GM21390 (cell line): Measurements from ENCODE around the gene FER.
"Not testable (repeated sequence)": the region's sequence is repeated elsewhere in the genome, so short reads cannot be mapped to it uniquely, and the experiment has no call there.

Source experiments
- ATAC-seq: cut with Tn5 transposase; IDR thresholded peaks from one replicate; pipeline ENCODE4 v1.9.1; 2021; ENCODE audit not compliant: unreplicated experiment

FER gene

DNA sequence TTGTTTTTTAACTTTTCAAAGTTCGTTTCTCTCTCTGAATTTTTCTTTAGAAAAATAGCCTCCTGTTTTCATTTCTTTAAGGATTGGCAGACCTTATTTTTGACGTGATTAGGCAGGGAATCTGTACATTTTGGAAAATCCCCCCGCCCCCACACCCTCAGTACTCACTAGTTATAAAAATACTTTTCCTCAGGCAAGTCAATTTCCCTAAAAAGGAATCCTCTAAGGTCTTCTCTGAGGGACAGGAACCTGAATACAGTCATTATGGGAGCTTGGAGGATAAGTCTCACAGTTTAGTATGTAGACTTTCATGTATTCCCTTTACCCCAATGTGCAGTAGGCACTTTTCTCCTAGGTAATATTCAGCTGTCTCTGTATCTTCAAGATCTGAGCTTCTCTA is 3.9 kb upstream of the FER start:
- no peak for ATAC-seq

DNA sequence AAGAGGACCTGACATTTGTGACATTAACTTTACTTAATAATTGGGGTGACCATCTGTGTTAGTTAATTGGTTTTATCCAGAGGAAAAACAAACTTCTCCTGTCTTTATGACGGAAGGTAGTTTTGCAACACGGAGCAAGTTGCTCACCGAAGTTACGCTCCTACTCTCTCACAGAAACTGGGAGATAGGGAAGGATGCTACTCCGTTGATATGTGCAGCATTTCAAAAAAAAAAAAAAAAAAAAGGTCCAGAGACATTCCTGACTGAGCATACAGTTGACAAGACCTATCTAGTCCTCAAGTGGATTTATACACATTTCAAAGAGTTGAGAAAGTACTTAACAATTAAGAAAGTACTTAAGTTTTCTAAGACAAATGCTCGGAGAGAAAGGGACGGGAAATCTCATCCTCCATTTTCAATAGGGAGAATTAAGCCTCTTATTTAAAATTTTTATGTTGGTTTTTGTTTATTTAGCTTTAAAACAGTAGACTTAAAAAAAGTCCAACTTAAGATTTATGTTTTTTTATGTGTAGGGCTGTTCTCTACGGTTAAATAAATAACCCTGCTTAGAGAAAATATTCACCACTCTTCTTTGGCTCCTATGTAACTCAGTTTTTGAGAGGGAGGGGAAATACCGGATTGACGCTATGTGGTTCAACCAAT is 455 bp upstream of the FER start:
- no peak for ATAC-seq

DNA sequence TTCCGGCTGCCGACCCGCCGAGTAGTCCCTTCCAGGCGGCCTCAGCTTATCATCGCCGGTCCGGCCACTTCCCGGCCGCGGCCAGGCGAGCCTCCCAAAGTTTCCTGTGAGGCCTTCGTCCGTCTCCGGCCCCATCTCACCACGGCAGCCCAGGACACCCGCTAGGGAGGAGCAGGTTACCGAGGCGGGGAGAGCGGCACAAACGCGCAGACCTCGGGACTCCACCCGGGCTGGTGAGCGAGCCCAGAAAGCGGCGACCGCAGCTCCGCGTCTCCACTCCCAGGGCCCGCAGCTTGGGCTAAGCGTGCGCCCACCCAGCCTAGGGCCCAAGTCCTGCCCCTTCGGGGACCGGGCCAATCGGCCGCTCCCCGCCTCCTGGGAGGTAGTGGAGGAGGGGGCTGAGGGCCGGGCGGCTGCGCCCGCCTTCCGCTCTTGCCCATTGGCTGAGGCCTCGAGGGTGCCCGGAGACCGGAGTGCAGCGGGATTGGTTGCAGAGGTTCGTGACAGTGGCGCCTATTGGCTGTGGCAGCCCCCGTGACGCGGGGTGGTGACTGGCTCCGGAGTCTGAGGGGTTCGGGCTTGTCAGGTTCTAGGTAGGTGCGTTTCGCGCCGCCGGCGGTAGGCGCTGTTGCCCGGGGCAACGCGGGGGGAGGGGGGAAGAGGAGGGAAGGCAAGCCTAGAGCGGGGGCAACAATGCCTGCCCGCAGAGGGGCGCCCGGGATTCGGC is 867 bp downstream of the FER start:
- ATAC-seq = peak; percentile 96

DNA sequence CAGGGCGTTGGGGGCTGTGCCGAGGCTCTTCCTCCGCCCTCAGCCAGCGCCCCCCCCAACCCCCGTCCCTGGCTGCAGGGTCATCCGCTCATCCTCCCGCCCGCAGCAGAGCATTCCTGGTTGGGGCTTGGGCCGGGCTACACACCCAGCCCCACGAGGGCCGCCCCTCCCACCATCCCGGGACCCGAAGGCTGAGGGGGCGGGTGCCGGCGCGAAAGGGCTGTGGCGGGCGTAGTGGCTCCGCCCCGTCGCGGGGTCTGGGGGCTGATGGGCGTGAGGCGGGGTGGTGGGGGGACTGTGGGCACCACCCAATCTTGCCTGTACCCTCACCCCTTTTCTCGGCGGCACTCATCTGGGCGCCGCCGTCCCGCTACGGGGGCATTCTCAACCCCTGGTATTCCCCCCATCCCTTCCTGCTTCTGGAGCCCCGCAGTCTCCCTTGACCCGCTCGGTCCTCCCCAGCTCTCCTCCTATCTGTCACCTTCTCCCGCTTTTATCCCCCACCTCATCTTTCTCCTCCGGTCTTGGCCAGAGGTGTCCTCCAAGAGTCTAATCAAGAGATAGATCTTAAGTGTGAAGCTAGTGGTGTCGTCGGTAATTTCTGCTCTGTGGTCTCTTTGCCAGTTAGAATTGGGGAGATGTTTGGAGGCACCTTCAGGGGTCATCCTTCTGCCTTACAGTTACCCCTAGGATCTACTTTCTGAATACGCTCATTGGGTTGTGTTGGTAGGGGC is 1.6 kb downstream of the FER start:
- peak; percentile 36 for ATAC-seq

DNA sequence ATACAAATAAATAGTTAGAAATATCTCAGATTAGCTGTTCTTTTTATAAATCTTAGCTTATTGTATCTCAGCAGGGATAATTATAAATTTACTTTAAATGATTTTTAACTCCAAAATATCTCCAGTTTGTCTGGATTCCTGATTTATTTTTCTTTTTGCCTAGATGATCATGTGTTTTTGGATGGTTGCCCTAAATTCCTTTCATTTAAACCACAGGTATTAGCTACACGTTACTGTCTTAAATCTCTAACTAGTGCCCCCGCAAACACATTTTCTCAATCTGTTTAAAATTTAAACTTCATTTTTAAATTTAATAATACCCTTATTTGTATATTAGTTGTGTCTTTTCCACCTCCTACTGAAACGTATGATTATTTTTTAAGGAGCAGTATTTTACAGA is 5.6 kb downstream of the FER start:
- no peak for ATAC-seq

DNA sequence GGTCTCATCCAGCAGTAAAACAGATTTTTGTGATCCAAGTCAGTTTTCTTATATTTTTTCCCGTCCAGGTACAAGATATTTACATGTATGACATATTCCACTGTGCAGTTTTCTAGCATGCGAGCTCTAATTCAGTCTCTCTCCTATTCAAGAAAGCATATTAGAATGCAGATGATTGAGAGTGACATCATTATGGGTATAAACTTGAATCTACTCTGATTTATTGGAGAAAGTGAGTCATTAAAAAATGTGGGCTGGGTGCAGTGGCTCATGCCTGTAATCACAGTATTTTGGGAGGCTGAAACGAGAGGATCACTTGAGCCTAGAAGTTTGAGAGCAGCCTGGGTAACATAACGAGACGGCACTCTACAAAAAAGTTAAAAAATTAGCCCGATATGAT is 6.2 kb downstream of the FER start:
- ATAC-seq = no peak

DNA sequence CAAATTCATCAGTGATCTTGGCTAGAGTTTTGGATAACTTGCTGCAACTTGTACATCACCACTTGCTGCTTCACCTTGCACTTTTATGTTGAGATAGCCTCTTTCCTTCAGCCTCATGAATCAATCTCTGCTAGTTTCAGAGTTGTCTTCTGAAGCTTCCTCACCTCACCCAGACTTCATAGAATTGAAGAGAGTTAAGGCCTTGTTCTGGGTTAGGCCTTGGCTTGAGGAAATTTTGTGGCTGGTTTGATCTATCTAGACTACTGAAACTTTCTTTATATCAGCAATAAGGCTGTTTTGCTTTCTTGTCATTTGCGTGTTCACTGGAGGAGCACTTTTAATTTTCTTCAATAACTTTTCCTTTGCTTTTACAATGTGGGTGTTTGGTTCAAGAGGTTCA is 12.8 kb downstream of the FER start:
- no peak for ATAC-seq

DNA sequence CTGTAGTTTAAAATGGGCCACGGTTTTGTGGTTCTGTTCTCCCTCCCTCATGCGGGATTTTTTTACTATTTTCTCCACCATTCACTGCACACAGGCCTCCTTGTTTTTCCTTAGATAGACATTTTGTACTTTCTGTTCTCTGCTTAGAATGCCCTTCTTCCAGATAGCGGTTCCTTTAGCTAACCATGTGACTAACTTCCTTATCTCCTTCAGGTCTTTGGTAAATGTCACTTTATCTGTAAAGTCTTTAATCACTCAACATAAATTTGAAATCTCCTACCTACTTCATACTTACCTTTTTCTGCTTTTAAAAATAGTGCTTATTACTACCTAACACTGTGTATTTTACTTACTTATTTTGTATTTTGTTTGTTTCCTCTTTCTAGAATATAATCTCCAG is 15.0 kb downstream of the FER start:
- no peak for ATAC-seq

DNA sequence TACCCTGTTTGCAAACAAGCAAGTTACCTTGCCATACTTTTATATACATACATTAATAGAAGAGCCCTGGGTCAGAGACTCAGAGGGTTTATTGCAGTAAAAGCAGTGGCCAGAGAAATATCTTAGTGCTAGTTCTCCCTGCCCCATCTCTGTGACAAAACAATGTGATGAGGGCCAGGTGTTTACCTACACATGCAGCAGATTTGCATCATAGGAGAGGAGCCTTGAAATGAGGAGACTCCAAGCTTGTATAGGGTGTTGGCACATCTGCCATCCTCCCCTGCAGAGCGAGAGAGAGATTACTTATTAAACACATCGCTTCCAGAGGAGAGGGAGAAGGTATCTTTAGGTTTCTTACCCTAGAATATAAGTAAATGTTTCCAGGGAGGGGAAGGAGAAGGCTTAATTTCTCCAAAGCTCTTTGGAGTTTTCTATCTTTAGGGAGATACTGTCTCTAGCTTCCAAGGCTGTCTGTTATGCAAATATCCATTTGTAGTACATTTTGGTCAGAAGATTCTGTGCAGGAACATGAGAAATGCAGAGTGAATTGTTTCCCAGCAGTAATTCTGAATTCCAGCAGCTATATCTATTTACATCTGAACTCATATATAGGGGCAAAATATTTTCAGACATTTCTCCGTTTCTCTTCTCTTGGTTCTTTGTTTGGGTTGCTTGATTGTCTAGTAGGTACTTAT is 15.7 kb downstream of the FER start:
- no peak for ATAC-seq

DNA sequence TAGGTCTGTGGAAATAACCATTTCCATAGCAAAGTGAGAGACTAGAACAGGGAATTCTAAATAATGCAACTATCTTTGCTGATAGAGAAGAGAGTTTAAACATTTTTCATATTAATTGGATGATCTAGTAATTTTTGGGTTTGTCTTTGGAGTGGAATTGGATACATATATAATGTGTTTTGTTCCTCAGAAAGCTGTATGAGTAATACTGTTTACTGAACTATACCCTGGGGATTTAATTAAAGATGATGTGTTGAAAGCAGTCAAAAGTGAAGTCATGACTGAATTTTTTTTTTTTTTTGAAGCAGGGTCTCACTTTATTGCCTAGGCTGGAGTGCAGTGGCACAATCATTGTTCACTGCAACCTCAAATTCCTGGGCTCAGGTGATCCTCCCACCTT is 17.9 kb downstream of the FER start:
- ATAC-seq = no peak

DNA sequence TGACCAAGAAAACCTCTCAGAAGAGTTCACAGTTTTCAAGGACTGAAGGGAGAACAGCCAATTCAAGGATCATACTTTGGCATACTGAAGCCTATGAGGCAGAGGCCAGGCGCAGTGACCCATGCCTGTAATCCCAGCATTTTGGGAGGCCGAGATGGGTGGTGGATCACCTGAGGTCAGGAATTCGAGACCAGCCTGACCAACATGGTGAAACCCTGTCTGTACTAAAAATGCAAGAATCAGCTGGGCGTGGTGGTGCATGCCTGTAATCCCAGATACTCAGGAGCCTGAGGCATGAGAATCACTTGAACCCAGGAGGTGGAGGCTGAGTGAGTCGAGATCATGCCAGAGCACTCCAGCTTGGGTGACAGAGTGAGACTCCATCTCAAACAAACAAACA is 19.2 kb downstream of the FER start:
- not testable (repeated sequence) for ATAC-seq

DNA sequence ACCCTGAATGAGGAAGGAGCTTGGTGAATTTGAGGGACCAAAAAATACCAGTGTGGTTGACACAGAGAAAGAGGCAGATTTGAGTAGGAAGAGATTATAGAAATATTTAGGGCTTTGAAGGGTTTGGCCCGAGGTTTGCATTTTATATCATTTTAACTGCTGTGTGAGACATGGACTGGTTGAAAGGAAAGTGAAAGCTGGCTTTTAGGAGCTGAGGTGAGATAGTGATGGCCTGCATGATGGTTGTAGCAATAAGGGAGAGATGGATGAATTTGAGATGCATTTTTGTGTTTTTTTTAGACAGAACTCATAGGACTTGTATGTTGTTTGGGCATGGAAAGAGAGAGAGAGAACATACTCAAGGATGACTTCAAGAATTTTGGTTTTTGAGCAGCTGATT is 21.7 kb downstream of the FER start:
- peak; percentile 72 for ATAC-seq

DNA sequence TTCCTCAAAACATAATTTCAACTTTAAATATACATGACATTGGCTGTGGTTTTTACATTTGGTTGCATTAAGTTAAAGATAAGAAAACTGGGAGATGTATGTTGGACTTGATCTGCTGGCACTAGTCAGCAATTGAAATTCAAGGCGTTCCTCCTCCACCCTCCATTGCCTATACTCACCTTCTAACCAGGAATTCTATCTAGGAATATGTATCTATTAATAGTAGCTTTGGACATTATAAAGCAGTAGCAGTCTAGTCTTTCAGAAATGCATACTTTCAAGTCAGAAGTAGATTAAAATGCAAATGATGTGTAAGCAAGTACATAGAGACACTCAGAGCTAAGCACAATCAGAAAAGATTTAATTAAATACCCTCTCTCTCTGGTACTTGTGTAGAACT is 24.9 kb downstream of the FER start:
- no peak for ATAC-seq

DNA sequence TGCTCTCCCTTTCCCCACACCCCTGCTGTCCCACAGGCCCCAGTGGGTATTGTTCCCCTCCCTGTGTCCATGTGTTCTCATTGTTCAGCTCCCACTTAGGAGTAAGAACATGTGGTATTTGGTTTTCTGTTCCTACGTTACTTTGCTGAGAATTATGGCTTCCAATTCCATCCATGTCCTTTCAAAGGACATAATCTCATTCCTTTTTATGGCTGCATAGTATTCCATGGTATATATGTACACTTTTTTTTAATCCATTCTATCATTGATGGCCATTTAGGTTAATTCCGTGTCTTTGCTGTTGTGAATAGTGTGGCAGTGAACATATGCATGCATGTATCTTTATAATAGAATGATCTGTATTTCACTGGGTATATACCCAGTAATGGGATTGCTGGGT is 25.6 kb downstream of the FER start:
- ATAC-seq = no peak

DNA sequence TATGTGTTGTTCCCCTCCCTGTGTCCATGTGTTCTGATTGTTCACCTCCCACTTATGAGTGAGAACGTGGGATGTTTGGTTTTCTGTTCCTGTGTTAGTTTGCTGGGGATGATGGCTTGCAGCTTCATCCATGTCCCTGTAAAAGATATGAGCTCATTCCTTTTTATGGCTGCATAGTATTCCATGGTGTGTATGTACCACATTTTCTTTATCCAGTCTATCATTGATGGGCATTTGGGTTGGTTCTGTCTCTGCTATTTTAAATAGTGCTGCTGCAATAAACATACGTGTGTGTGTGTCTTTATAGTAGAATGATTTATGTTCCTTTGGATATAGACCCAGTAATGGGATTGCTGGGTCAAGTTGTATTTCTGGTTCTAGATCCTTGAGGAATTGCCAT is 26.4 kb downstream of the FER start:
- not testable (repeated sequence) for ATAC-seq

DNA sequence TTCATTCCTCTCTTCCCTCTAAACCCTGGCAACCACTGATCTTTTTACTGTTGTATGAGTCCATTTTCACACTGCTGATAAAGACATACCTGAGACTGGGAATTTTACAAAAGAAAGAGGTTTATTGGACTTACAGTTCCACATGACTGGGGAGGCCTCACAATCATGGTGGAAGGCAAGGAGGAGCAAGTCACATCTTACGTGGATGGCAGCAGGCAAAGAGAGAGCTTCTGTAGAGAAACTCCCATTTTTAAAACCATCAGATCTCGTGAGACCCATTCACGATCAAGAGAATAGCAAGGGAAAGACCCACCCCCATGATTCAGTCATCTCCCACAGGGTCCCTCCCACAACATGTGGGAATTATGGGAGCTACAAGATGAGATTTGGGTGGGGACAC is 29.9 kb downstream of the FER start:
- ATAC-seq = not testable (repeated sequence)

DNA sequence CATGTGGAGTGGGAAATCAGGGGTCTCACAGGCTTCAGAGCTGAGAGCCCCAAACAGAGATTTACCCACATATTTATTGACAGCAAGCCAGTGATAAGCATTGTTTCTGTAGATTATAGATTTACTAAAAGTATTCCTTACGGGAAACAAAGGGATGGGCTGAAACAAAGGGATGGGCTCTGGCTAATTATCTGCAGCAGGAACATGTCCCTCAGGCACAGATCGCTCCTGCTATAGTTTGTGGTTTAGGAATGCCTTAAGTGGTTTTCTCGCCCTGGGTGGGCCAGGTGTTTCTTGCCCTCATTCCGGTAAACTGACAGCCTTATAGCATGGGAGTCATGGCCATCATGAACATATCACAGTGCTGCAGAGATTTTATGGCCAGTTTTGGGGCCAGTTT is 36.9 kb downstream of the FER start:
- not testable (repeated sequence) for ATAC-seq

DNA sequence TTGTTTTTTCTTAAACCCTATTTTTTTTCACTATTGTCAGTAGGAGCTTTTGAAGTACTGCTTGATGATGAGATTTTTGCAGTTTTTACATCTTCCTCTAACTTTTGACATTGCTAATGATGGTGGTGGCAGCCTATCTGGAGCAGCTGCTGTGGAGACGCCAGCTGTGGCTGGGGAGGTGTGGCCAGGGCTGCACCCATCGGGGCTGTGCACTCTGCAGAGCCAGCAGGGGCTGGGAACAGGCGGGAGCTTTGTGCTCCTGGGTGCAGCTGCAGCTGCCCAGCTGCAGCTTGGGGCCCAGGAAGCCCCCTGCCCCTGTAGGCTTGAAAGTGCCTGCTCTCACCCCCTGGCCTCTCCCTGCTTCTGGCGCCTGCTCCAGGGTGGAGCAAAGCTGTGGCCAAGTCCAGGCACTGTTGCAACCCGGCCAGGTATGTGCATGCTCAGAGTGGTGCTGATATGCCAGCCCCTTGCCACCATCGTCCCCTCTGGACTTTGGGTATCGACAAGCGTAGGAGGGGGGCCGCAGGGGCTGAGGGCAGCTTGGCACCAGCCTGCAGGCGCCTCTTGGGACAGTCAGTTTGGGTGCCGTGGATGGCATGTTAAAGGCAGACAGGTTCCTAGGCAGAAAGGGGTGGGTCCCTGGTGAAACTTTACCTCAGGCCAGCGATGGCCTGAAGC is 39.2 kb downstream of the FER start:
- no peak for ATAC-seq

DNA sequence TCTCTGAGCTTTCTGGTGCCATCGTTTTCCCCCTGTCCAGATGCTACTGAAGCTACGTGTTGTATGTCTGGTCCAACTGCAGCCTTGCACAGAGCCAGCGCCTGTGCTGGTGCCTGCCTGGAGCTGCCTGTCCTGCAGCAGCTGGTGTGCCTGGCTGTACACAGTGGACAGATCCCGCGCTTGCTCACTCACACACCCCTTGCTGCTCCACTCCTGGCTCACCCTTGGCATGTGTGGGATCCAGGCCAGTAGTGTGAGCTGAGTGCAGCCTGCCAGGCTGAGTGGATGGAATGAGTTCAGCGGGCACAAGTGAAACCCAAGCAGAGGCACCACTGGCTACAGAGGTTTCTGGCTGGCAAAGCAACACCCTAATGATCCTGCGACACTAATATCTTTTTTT is 40.4 kb downstream of the FER start:
- ATAC-seq = no peak

DNA sequence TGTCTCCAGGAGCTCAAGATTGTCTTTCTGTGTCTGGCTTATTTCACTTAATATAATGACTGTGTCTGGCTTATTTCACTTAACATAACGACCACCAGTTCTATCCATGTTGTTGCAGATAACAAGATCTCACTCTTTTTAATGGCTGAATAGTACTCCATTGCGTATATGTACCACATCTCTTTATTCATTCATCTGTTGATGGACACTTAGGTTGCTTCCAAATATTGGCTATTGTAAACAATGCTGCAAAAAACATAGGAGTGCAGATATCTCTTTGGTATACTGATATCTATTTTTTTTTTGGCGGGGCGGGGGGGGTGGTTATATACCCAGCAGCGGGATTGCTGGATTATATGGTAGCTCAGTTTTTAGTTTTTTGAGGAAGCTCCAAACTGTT is 45.5 kb downstream of the FER start:
- ATAC-seq = no peak

DNA sequence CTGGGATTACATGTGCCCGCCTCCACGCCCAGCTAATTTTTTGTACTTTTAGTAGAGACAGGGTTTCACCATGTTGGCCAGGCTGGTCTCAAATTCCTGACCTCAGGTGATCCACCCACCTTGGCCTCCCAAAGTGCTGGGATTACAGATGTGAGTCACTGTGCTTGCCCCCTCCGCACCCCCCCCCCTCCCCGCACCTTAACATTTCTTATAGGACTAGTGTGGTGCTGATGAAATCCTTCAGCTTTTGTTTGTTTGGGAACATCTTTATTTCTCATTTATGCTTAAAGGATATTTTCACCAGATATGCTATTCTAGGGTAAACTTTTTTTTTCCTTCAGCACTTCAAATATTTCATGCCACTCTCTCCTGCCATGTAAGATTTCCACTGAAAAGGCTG is 46.7 kb downstream of the FER start:
- ATAC-seq = not testable (repeated sequence)
